ENCODE measurements around the gene TEX22. TPM values are rescaled to one million over a fixed set of nuclear protein-coding genes. Genes with fewer than 3 reads are reported as not detected.

TEX22 gene
- total and polyA plus RNA-seq, 2 donors, result 0.11 to 0.13 TPM

DNA sequence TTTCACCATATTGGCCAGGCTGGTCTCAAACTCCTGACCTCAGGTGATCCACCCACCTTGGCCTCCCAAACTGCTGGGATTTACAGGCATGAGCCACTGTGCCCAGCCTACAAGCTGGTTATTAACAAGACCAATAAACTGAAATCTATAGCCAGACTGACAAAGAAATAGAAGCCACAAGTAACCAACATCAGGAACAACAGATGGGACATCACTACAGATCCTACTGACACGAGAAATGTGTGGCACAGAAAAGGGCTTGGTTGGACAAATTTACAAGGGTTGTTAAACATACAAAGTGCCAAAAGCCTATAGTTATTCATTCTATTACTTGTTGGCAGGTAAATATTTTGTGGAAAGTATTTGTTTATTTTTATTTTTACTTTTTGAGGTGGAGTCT, 32.9 kb downstream of the TEX22 start:
- 96% methylated on average over 1 of the region's 1 CpG for WGBS
- no peak overlapping the region for H3K27ac ChIP-seq (ENCODE audit: low read depth)

DNA sequence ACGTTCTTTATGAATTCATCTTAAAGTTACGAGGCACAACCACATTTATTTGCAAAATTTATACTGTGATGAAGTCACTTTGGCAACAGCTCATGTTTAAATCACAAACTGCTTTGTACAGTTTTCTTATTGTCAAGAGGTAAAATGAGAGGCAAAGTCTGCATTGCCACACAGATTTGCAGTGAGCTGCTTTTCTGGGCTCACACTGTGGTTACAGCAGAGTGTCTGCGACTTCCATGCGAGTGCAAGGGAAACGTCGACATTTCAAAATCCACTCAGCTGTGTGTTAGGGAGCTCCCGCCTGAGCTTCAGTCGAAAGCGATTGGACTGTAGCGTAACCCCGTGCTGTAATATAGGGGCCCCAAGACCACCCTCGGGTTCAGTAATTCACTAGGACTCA, 34.3 kb downstream of the TEX22 start:
- Histone ChIP-seq H3K4me3 (ENCODE audit: low read depth, low read length) (no peak overlapping the region), H3K4me1 (ENCODE audit: insufficient read depth) (no peaks in the 10 kb centered on the region), H3K27ac (ENCODE audit: low read depth) (no peak overlapping the region), H3K36me3 (ENCODE audit: insufficient read depth) (no peaks in the 10 kb centered on the region)
- WGBS, result 88% methylated on average over 12 of the region's 12 CpGs
- no peak for DNase-seq (ENCODE audit: extremely low spot score)

More for the DNA sequence above, 32.9 kb downstream of the TEX22 start:
- H3K4me3 ChIP-seq (ENCODE audit: low read depth, low read length), result no peak overlapping the region
- H3K36me3 ChIP-seq (ENCODE audit: insufficient read depth), result no peaks in the 10 kb centered on the region
- DNase-seq (ENCODE audit: extremely low spot score), result no peak
- H3K4me1 ChIP-seq (ENCODE audit: insufficient read depth), result no peaks in the 10 kb centered on the region

- no peak for DNase-seq (ENCODE audit: extremely low spot score)
- no peaks in the 10 kb centered on the region for H3K4me1 ChIP-seq (ENCODE audit: insufficient read depth)
- H3K36me3 ChIP-seq (ENCODE audit: insufficient read depth), result no peaks in the 10 kb centered on the region
Observed at GRCh38 chr14:105433161-105433605, 34.8 kb downstream of the TEX22 start.

DNA sequence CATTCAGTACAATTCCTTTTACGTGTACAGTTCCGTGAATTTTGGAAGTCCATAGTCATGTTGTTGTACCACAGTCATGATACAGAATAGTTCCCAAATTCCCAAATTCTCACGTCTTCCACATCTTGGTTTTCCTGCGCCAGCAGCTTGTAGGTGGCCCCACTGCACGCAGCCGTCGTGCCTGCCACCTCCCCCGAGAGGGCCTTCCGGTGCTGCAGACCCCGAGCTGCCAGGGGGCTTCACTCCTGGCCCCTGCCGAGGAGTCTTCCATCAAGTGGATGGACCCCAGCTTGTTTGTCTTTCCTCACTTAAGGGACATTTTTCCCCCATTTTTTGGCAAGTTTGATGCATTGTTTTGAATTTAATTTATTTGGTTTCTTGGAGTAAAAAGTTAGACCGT, 38.1 kb downstream of the TEX22 start:
- Histone ChIP-seq H3K4me3 (ENCODE audit: low read depth, low read length) (no peak overlapping the region), H3K36me3 (ENCODE audit: insufficient read depth) (no peaks in the 10 kb centered on the region), H3K4me1 (ENCODE audit: insufficient read depth) (no peaks in the 10 kb centered on the region), H3K27ac (ENCODE audit: low read depth) (no peak overlapping the region)
- no peak for DNase-seq (ENCODE audit: extremely low spot score)
- WGBS, result 90% methylated on average over 12 of the region's 12 CpGs

More at GRCh38 chr14:105433161-105433605, 34.8 kb downstream of the TEX22 start:
- Histone ChIP-seq H3K27ac (ENCODE audit: low read depth) (no peak overlapping the region), H3K4me3 (ENCODE audit: low read depth, low read length) (no peak overlapping the region)
- WGBS, result 86% methylated on average over 17 of the region's 17 CpGs

GRCh38 chr14:105436891-105437722, 38.8 kb downstream of the TEX22 start:
- no peak for DNase-seq (ENCODE audit: extremely low spot score)
- Histone ChIP-seq H3K27ac (ENCODE audit: low read depth) (no peak overlapping the region), H3K4me1 (ENCODE audit: insufficient read depth) (no peaks in the 10 kb centered on the region), H3K4me3 (ENCODE audit: low read depth, low read length) (no peak overlapping the region), H3K36me3 (ENCODE audit: insufficient read depth) (no peaks in the 10 kb centered on the region)
- 87% methylated on average over 31 of the region's 31 CpGs for WGBS

DNA sequence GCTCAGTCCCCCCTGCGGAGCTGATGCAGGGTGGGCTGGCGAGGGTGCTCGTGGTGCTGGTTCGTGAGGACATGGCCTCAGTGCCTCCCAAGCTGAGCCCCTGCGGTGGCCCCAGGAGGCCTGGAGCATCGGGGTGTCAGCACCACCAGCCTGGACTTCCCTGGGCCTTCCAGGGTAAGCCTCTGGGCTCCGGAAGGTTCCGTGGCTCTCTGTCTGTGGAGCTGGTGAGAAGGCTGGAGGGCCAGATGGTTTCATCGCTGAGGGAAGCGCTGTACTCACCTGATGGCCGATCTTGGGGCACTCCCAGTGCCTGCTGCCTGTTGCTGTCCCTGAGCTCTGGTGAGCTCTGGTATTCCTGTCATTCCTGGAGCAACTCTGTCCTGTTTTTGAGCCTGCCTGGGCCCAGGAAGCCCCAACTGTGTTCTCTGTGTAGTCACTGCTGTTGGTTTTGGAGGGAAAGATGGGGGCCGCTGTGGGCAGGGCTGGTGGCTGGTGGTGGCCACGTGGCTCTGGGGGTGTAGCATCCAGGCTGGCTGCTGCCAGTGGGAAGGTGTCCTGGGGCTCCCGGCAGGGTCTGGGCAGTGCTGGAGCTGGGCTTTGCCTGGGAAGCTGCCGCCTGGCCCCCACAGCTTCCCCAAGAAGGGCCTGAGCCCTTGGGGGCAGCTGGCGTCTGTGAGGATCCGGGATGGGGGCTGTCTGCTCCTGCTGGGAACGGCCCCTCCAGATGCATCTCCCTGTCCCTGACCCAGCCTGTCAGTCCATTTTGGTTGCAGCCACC, 39.6 kb downstream of the TEX22 start:
- no peaks in the 10 kb centered on the region for H3K4me1 ChIP-seq (ENCODE audit: insufficient read depth)
- H3K27ac ChIP-seq (ENCODE audit: low read depth), result no peak overlapping the region
- no peak for DNase-seq (ENCODE audit: extremely low spot score)
- 92% methylated on average over 18 of the region's 18 CpGs for WGBS
- H3K36me3 ChIP-seq (ENCODE audit: insufficient read depth), result no peaks in the 10 kb centered on the region
- no peak overlapping the region for H3K4me3 ChIP-seq (ENCODE audit: low read depth, low read length)

GRCh38 chr14:105439179-105439578, 40.8 kb downstream of the TEX22 start:
- no peak for DNase-seq (ENCODE audit: extremely low spot score)
- H3K36me3 ChIP-seq (ENCODE audit: insufficient read depth), result no peaks in the 10 kb centered on the region
- no peaks in the 10 kb centered on the region for H3K4me1 ChIP-seq (ENCODE audit: insufficient read depth)
- H3K27ac ChIP-seq (ENCODE audit: low read depth), result no peak overlapping the region
- H3K4me3 ChIP-seq (ENCODE audit: low read depth, low read length), result no peak overlapping the region
- 93% methylated on average over 11 of the region's 11 CpGs for WGBS

GRCh38 chr14:105439710-105440553, 41.6 kb downstream of the TEX22 start:
- DNase-seq (ENCODE audit: extremely low spot score), result no peak
- Histone ChIP-seq H3K36me3 (ENCODE audit: insufficient read depth) (no peaks in the 10 kb centered on the region), H3K4me1 (ENCODE audit: insufficient read depth) (no peaks in the 10 kb centered on the region), H3K27ac (ENCODE audit: low read depth) (no peak overlapping the region), H3K4me3 (ENCODE audit: low read depth, low read length) (no peak overlapping the region)
- WGBS, result 90% methylated on average over 33 of the region's 33 CpGs

DNA sequence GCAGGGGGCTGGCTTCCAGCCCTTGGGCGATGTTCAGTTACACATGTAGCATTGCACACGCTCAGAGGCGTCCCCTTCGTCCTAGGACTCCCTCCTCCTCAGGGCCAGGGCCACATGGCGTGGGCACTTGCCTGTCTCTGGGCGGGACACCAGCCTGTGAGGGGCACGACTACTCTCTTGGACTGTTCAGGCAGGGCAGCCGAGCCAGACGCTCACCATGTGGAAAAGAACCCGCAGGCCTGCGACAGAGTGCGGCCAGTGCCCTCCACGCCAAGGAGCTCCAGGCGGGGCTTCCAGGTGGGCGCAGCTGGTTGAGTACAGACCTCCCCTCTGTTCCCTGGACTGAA, 42.2 kb downstream of the TEX22 start:
- no peaks in the 10 kb centered on the region for H3K4me1 ChIP-seq (ENCODE audit: insufficient read depth)
- no peaks in the 10 kb centered on the region for H3K36me3 ChIP-seq (ENCODE audit: insufficient read depth)
- H3K4me3 ChIP-seq (ENCODE audit: low read depth, low read length), result no peak overlapping the region
- 93% methylated on average over 15 of the region's 15 CpGs for WGBS
- H3K27ac ChIP-seq (ENCODE audit: low read depth), result no peak overlapping the region
- no peak for DNase-seq (ENCODE audit: extremely low spot score)

DNA sequence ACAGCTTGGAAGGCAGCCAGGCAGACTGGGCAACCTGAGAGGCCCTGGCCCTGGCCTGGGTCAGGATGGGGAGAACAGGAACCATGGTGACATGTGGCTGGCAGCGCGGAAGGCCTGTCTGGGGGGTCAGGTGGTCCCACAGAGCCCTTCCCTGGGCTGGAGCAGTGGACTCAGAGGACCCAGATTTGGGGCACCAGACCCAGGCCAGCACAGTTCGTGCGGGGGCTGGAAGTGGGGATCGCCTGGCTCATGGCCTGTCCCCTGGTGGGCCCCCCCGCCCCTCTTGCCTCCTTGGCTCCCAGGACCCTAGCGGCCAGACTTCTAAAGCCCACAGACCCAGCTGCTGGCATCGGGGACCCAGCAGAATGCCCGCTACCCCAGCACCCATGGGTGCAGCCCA, 42.7 kb downstream of the TEX22 start:
- Histone ChIP-seq H3K36me3 (ENCODE audit: insufficient read depth) (no peaks in the 10 kb centered on the region), H3K4me3 (ENCODE audit: low read depth, low read length) (no peak overlapping the region), H3K4me1 (ENCODE audit: insufficient read depth) (no peaks in the 10 kb centered on the region), H3K27ac (ENCODE audit: low read depth) (no peak overlapping the region)
- DNase-seq (ENCODE audit: extremely low spot score), result no peak
- WGBS, result 88% methylated on average over 9 of the region's 9 CpGs

GRCh38 chr14:105442125-105442524, 43.8 kb downstream of the TEX22 start:
- Histone ChIP-seq H3K27ac (ENCODE audit: low read depth) (no peak overlapping the region), H3K4me1 (ENCODE audit: insufficient read depth) (no peaks in the 10 kb centered on the region), H3K36me3 (ENCODE audit: insufficient read depth) (no peaks in the 10 kb centered on the region), H3K4me3 (ENCODE audit: low read depth, low read length) (no peak overlapping the region)
- 79% methylated on average over 17 of the region's 17 CpGs for WGBS
- no peak for DNase-seq (ENCODE audit: extremely low spot score)

- H3K27ac ChIP-seq (ENCODE audit: low read depth), result no peak overlapping the region
- WGBS, result 85% methylated on average over 12 of the region's 12 CpGs
- no peaks in the 10 kb centered on the region for H3K36me3 ChIP-seq (ENCODE audit: insufficient read depth)
- no peak for DNase-seq (ENCODE audit: extremely low spot score)
- no peak overlapping the region for H3K4me3 ChIP-seq (ENCODE audit: low read depth, low read length)
- H3K4me1 ChIP-seq (ENCODE audit: insufficient read depth), result no peaks in the 10 kb centered on the region
Observed at GRCh38 chr14:105442834-105443233, 44.5 kb downstream of the TEX22 start.

DNA sequence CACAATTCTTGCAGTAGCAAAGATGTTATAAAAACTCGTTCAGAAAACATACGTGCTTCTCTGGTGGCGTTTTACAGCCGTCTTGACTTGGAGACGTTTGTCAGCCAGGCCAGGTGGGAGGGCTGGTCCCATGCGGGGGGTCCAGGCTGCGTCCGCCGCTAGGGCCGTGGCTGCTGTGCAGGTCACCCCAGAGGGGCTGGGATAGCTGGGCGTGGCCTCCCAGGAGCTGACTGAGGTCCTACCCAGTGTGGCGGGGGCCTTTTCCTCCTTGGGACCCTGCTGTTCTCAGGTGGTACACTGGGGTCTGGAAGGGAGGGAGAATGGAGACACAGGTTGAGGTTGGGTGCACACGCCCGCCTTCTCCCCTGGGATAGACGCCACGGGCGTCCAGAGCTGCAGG, 46.5 kb downstream of the TEX22 start:
- WGBS, result 86% methylated on average over 17 of the region's 17 CpGs
- Histone ChIP-seq H3K4me1 (ENCODE audit: insufficient read depth) (no peaks in the 10 kb centered on the region), H3K4me3 (ENCODE audit: low read depth, low read length) (no peak overlapping the region), H3K27ac (ENCODE audit: low read depth) (no peak overlapping the region), H3K36me3 (ENCODE audit: insufficient read depth) (no peaks in the 10 kb centered on the region)
- no peak for DNase-seq (ENCODE audit: extremely low spot score)
